ENCODE data around the gene UST. TPM values are rescaled to one million over a fixed set of nuclear protein-coding genes. Genes with fewer than 3 reads are reported as not detected.

The UST gene
- total and polyA plus RNA-seq, 2 of the 8 experiments (the other 6 are each of a cell fraction or from before 2014, with no cell fraction given) = 13.5 to 34.5 TPM

DNA sequence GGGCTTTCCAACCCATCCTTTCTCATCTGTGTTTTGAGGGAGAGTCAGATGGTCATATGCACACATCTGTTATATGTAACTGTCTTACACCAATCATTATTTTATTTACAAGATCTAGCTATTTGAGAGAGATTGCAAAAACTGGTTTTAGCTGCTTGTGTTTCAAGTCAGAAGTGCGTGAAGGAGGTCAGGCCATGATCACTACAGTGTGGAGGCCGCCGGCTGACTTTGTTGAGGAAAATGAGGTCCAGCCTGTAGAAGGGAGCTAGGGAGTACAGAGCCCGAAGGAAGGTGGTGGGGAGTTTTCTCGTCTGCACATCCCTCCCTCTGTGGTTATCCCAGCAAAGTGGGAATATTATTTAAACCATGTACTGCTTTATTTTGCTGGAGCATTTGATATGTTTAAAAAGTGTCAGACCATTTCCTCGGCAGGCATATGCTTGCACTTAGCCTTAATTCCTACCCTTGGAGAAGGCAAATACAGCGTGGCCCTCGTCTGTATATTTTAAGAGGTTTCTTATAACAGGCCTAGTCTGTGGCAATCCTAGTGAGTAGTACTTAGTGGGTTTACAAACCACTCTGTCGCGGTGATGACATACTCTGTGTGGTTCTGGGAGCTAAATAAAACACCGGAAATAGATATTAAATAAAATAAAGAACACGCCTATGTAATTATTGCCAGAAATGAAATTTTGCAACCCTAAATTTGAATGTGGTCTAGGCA is 95.6 kb downstream of the UST start:
- no peak overlapping the region for H3K27ac ChIP-seq (ENCODE audit: low read depth, low read length)
- peaks cover 5 to 88% of the 10 kb centered on the region in 2 experiments for H3K79me2 ChIP-seq (ENCODE audit: control insufficient read depth in 1 of 2, insufficient read depth in 2 of 2, low read length in 2 of 2)
- H2BK20ac ChIP-seq (ENCODE audit: low read length) = no peak overlapping the region
- H3K18ac ChIP-seq (ENCODE audit: extremely low read depth, low read length) = no peak overlapping the region
- no peak overlapping the region for H2AFZ ChIP-seq (ENCODE audit: low read length)
- H4K91ac ChIP-seq (replicated peaks; ENCODE audit: insufficient read length, low read length) = no peak overlapping the region
- no peaks in the 10 kb centered on the region for H3K27me3 ChIP-seq (replicated peaks in 1 of 4; ENCODE audit: control insufficient read depth in 3 of 4, extremely low read depth in 1 of 4, insufficient read depth in 3 of 4, low read length in 3 of 4)
- FAIRE-seq = no peak
- no peak overlapping the region for H3K4me2 ChIP-seq (ENCODE audit: insufficient read depth in 1 of 2, low read depth in 2 of 2, low read length in 2 of 2)
- no peak overlapping the region for H2BK15ac ChIP-seq (ENCODE audit: low read length)
- peaks cover 5% of the 10 kb centered on the region; the same call in 1 of the 2 replicates for H3K79me1 ChIP-seq (ENCODE audit: low read depth, low read length)
- no peak overlapping the region for H3K9ac ChIP-seq (replicated peaks in 1 of 4; ENCODE audit: extremely low read depth in 1 of 4, low read depth in 3 of 4, low read length in 3 of 4)
- no peak overlapping the region for H2BK12ac ChIP-seq (ENCODE audit: low read depth, low read length)
- no peak overlapping the region for H4K8ac ChIP-seq (ENCODE audit: extremely low read depth, insufficient read depth, low read length)
- no peak overlapping the region for H2BK5ac ChIP-seq (ENCODE audit: low read depth, low read length)
- H4K5ac ChIP-seq (ENCODE audit: insufficient read length, low read depth, low read length) = no peak overlapping the region
- no peak overlapping the region for H2BK120ac ChIP-seq (replicated peaks; ENCODE audit: low read depth, low read length)
- 91% methylated on average over 12 of the region's 12 CpGs; no CpG with 5 or more reads in 1 of the 2 experiments for WGBS, 2 experiments (ENCODE audit: extremely low coverage in 1 of 2, insufficient coverage in 1 of 2, insufficient read length in 1 of 2, insufficient replicate concordance in 2 of 2, low coverage in 1 of 2, low lambda C conversion rate in 2 of 2, missing lambda C conversion rate in 1 of 2)
- H3K9me3 ChIP-seq (ENCODE audit: insufficient read depth in 2 of 2, low read depth in 1 of 2, low read length in 1 of 2) = no peaks in the 10 kb centered on the region
- H3K56ac ChIP-seq (replicated peaks; ENCODE audit: insufficient read length, low read depth, low read length) = no peak overlapping the region
- H3K4me3 ChIP-seq (ENCODE audit: extremely low read depth in 1 of 4, insufficient read depth in 2 of 4, low read depth in 3 of 4, low read length in 4 of 4) = no peak overlapping the region
- H3K4ac ChIP-seq (replicated peaks; ENCODE audit: insufficient read length, low read depth, low read length) = no peak overlapping the region
- CTCF ChIA-PET (ENCODE audit: partially characterized antibody) = interaction anchor here (0.6 kb wide), 1 partner anchor 58 kb away, joined by 3 read pairs; no protein-coding TSS in a partner anchor
- POLR2A ChIA-PET (ENCODE audit: partially characterized antibody) = interaction anchor here (1.7 kb wide), 1 partner anchor 12 kb away, joined by 4 read pairs; no protein-coding TSS in a partner anchor
- no peak for DNase-seq (ENCODE audit: low read depth in 1 of 2, low spot score in 2 of 2)
- H3K14ac ChIP-seq (ENCODE audit: insufficient read length) = no peak overlapping the region
- no peak overlapping the region for H3K23ac ChIP-seq (ENCODE audit: insufficient read length)
- H2AK5ac ChIP-seq (ENCODE audit: low read depth, low read length) = no peak overlapping the region
- H3K4me1 ChIP-seq (replicated peaks in 1 of 4; ENCODE audit: control insufficient read depth in 3 of 4, insufficient read depth in 4 of 4, low read length in 3 of 4) = peaks cover 3 to 13% (median 7%) of the 10 kb centered on the region in 4 experiments
- H3K23me2 ChIP-seq (ENCODE audit: low read depth, low read length) = no peaks in the 10 kb centered on the region
- H4K20me1 ChIP-seq (replicated peaks in 1 of 2; ENCODE audit: control insufficient read depth in 1 of 2, insufficient read depth in 2 of 2, low read length in 2 of 2) = peaks cover 2 to 5% of the 10 kb centered on the region in 2 experiments
- H3K36me3 ChIP-seq (ENCODE audit: control insufficient read depth in 2 of 4, insufficient read depth in 4 of 4, low read length in 3 of 4) = no peaks in the 10 kb centered on the region
- TF ChIP-seq MAFK (IDR thresholded peaks at IDR 0.05; ENCODE audit: low read depth, low read length) (no peak), POLR2AphosphoS5 (IDR thresholded peaks at IDR 0.05; ENCODE audit: low read depth, low read length) (no peak), RAD21 (IDR thresholded peaks at IDR 0.05 in 1 of 2, conservative IDR thresholded peaks at IDR 0.05 in 1 of 2; ENCODE audit: low read depth in 2 of 2, low read length in 2 of 2) (no peak), CBX5 (IDR thresholded peaks at IDR 0.05; ENCODE audit: low read depth, low read length) (no peak), SP1 (IDR thresholded peaks at IDR 0.05; ENCODE audit: low read depth, low read length) (no peak)
- TF ChIP-seq, protein P1, sequence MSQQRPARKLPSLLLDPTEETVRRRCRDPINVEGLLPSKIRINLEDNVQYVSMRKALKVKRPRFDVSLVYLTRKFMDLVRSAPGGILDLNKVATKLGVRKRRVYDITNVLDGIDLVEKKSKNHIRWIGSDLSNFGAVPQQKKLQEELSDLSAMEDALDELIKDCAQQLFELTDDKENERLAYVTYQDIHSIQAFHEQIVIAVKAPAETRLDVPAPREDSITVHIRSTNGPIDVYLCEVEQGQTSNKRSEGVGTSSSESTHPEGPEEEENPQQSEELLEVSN (IDR thresholded peaks at IDR 0.05) = no peak

Measured in H1 (cell line).